ENCODE measurements around the gene TP53BP2.

DNA sequence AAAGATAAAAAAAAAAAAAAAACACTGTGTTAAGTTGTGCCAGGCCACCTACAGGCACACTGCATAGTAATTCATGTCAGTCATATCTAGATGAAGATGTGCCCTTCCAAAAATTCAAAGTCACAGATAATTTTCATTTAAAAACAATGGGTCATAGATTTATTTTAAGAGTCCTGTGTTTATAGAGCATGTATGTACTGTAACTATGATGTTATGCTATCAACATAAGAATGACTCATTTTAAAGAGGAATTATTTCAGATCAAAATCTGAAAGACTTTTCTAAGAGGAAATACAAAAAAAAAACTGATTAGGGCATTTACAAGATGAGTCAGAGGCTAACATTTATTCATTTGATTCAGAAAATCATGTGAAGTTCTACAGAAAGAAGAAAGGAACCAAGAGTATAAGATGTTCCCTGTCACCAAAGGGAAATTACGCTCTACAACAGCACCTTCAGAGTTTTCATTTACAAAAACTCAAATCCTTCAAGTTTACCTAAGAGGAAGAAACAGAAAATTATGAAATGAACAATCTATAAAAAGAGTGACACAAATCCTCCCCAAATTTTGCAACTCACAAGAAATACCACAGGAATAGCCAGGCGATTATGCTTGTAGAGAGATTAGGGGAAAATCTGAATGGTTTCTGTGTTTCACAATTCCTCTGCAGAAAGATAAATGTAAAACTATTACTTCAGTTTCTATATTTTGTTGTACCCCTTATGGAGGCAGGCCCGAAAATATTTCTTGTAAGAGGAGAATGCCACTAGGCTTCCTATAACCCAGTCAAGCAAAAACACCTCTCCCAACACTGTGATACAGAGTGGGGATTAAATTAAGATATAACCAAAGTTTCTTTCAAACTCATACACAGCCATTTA is 13.8 kb downstream of the TP53BP2 start:
- TF ChIP-seq, protein P1, sequence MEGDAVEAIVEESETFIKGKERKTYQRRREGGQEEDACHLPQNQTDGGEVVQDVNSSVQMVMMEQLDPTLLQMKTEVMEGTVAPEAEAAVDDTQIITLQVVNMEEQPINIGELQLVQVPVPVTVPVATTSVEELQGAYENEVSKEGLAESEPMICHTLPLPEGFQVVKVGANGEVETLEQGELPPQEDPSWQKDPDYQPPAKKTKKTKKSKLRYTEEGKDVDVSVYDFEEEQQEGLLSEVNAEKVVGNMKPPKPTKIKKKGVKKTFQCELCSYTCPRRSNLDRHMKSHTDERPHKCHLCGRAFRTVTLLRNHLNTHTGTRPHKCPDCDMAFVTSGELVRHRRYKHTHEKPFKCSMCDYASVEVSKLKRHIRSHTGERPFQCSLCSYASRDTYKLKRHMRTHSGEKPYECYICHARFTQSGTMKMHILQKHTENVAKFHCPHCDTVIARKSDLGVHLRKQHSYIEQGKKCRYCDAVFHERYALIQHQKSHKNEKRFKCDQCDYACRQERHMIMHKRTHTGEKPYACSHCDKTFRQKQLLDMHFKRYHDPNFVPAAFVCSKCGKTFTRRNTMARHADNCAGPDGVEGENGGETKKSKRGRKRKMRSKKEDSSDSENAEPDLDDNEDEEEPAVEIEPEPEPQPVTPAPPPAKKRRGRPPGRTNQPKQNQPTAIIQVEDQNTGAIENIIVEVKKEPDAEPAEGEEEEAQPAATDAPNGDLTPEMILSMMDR (IDR thresholded peaks at IDR 0.05; ENCODE audit: borderline replicate concordance, extremely low read depth, low read length, poor library complexity, severe bottlenecking): no peak
- TF ChIP-seq EZH2 (IDR thresholded peaks at IDR 0.05; ENCODE audit: borderline replicate concordance, low read depth, low read length, severe bottlenecking): no peak
